Activated CD4-positive, alpha-beta T cell treated with anti-CD3 and anti-CD28 coated beads, Interleukin-2, amount 10 ng/mL, durations not matched to agents 7 days and 5 days (primary cell): ENCODE data around the gene CSNK2A1. TPM values are rescaled to one million over a fixed set of nuclear protein-coding genes. Genes with fewer than 3 reads are reported as not detected.

Source experiments
- CTCF ChIA-PET: fragments of 350-600 bp; sonication (Branson Sonifier 250); formaldehyde crosslinking; loops from one replicate; lab custom pipeline; 2021; ENCODE audit warnings: antibody characterized with exemption; lab: Charles Lee
- POLR2A ChIA-PET: fragments of 350-600 bp; sonication (Branson Sonifier 250); formaldehyde crosslinking; loops from one replicate; lab custom pipeline; 2021; ENCODE audit warnings: antibody characterized with exemption; lab: Charles Lee
- DNase-seq: peaks from one replicate; pipeline ENCODE4 v3.0.0-alpha.2; 2020
- H3K27ac Mint-ChIP-seq: one replicate; pipeline ENCODE4 v1.8.0; 2021; ENCODE audit warnings: mild to moderate bottlenecking, moderate library complexity, mixed read lengths
- H3K27me3 Mint-ChIP-seq: one replicate; pipeline ENCODE4 v1.8.0; 2021; ENCODE audit warnings: mixed read lengths
- H3K36me3 Mint-ChIP-seq: one replicate; pipeline ENCODE4 v1.8.0; 2021; ENCODE audit warnings: low read depth, mixed read lengths
- H3K4me1 Mint-ChIP-seq: one replicate; pipeline ENCODE4 v1.8.0; 2021; ENCODE audit warnings: mixed read lengths
- H3K4me3 Mint-ChIP-seq: one replicate; pipeline ENCODE4 v1.8.0; 2021; ENCODE audit warnings: mild to moderate bottlenecking, moderate library complexity, mixed read lengths
- H3K9me3 Mint-ChIP-seq: one replicate; pipeline ENCODE4 v1.8.0; 2021; ENCODE audit warnings: mixed read lengths
- total RNA-seq, 2 experiments: library from RNA; stranded (reverse); gene quantifications; one replicate each; pipeline ENCODE4 v1.2.3, GENCODE V29; 2021

Gene CSNK2A1
- total RNA-seq, 2 experiments from 2014 or later, result 111 to 133 TPM

DNA sequence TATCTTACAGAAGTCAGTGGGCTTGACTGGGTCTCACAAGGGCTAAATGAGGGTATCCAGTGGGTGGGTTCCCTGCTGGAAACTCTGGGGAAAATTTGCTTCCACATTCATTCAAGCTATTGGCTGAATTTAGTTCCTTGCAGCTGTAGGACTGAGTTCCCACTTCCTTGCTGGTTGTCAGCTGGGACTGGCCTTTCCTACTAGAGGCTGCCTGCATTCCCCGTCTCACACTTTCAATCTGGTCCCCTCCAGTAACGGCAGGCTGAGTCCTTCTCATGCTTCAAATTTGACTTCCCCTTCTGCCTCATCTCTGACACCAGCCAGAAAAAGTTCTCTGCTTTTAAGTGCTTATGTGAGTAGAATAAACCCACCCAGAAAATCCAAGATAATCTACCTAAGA is 4.4 kb downstream of the CSNK2A1 start:
- ChIA-PET CTCF (no interaction called here), POLR2A (no interaction called here)
- peaks cover 74% of the 10 kb centered on the region for H3K4me1 Mint-ChIP-seq
- peaks cover 54% of the 10 kb centered on the region for H3K36me3 Mint-ChIP-seq
- H3K9me3 Mint-ChIP-seq, result peaks cover 15% of the 10 kb centered on the region
- no peak for DNase-seq
- H3K27me3 Mint-ChIP-seq, result no peaks in the 10 kb centered on the region
- no peak overlapping the region for H3K27ac Mint-ChIP-seq
- H3K4me3 Mint-ChIP-seq, result no peak overlapping the region

GRCh38 chr20:537983-538382 is 5.6 kb downstream of the CSNK2A1 start:
- Mint-ChIP-seq H3K4me3 (no peak overlapping the region), H3K27me3 (no peaks in the 10 kb centered on the region), H3K4me1 (peaks cover 68% of the 10 kb centered on the region), H3K27ac (no peak overlapping the region), H3K36me3 (peaks cover 53% of the 10 kb centered on the region), H3K9me3 (peaks cover 15% of the 10 kb centered on the region)
- CTCF ChIA-PET, result interaction anchor here (0.7 kb wide), 2 partner anchors 110 to 193 kb away, joined by 3 read pairs; no protein-coding TSS in a partner anchor
- no peak for DNase-seq
- POLR2A ChIA-PET, result no interaction called here

GRCh38 chr20:536426-537010 is 7.1 kb downstream of the CSNK2A1 start:
- Mint-ChIP-seq H3K27me3 (no peaks in the 10 kb centered on the region), H3K9me3 (peaks cover 10% of the 10 kb centered on the region), H3K4me3 (no peak overlapping the region), H3K27ac (no peak overlapping the region), H3K4me1 (peaks cover 57% of the 10 kb centered on the region), H3K36me3 (peaks cover 52% of the 10 kb centered on the region)
- DNase-seq, result no peak
- ChIA-PET POLR2A (no interaction called here), CTCF (interaction anchor here (1.1 kb wide), 1 partner anchor 8 kb away, joined by 3 read pairs; no protein-coding TSS in a partner anchor)

GRCh38 chr20:535958-536357 is 7.6 kb downstream of the CSNK2A1 start:
- peaks cover 54% of the 10 kb centered on the region for H3K4me1 Mint-ChIP-seq
- CTCF ChIA-PET, result interaction anchor here (1.1 kb wide), 1 partner anchor 8 kb away, joined by 3 read pairs; no protein-coding TSS in a partner anchor
- no peak for DNase-seq

DNA sequence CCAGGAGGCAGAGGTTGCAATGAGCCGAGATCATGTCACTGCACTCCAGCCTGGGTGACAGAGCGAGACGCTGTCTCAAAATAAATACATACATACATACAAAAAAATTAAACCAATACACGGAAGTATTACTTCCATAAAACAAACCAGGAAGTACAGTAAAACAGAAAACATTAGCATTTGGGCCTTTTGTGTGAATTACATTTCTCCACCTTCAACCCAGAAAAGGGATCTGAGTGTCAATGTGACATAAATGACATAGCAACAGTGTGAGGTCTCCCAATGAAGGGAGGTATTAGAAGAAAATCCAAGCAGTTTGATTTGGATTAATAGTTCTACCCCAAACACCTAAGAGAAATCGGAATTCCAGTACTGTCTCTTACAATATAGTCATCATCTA is 10.1 kb downstream of the CSNK2A1 start:
- Mint-ChIP-seq H3K36me3 (peaks cover 43% of the 10 kb centered on the region), H3K4me1 (peaks cover 42% of the 10 kb centered on the region), H3K27me3 (no peaks in the 10 kb centered on the region), H3K9me3 (peaks cover 6% of the 10 kb centered on the region), H3K27ac (no peak overlapping the region), H3K4me3 (no peak overlapping the region)
- ChIA-PET CTCF (no interaction called here), POLR2A (no interaction called here)
- DNase-seq, result no peak

More at GRCh38 chr20:535958-536357, 7.6 kb downstream of the CSNK2A1 start:
- peaks cover 7% of the 10 kb centered on the region for H3K9me3 Mint-ChIP-seq
- peaks cover 46% of the 10 kb centered on the region for H3K36me3 Mint-ChIP-seq
- POLR2A ChIA-PET, result no interaction called here
- no peak overlapping the region for H3K4me3 Mint-ChIP-seq
- no peak overlapping the region for H3K27ac Mint-ChIP-seq
- no peaks in the 10 kb centered on the region for H3K27me3 Mint-ChIP-seq

GRCh38 chr20:532530-532929 is 11.1 kb downstream of the CSNK2A1 start:
- H3K36me3 Mint-ChIP-seq, result peaks cover 46% of the 10 kb centered on the region
- CTCF ChIA-PET, result interaction anchor here (1.0 kb wide), 1 partner anchor 22 kb away, joined by 3 read pairs; no protein-coding TSS in a partner anchor
- H3K9me3 Mint-ChIP-seq, result peaks cover 13% of the 10 kb centered on the region
- H3K27me3 Mint-ChIP-seq, result no peaks in the 10 kb centered on the region
- no peak overlapping the region for H3K27ac Mint-ChIP-seq
- POLR2A ChIA-PET, result no interaction called here
- no peak for DNase-seq
- peaks cover 34% of the 10 kb centered on the region for H3K4me1 Mint-ChIP-seq
- no peak overlapping the region for H3K4me3 Mint-ChIP-seq

DNA sequence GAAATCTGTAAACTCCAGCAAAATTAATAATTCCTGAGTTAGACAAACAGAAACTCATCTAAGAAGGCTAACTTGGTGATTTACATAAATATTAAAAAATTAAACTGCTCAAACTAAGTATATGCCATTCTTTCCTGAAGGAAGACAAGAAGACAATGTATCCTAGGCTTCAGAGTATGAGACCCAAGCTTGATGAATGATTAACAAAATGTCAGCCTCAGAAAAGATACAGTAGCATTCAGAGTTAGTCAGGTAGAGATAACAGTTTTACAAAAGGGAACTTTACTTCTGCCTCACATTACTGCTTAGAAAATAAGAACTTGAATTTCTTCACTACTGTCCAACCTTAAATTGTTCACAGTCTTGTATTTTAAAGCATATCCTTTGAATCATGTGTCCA is 12.0 kb downstream of the CSNK2A1 start:
- Mint-ChIP-seq H3K27ac (no peak overlapping the region), H3K27me3 (no peaks in the 10 kb centered on the region), H3K4me3 (no peak overlapping the region), H3K9me3 (peaks cover 22% of the 10 kb centered on the region), H3K36me3 (peaks cover 55% of the 10 kb centered on the region), H3K4me1 (peaks cover 26% of the 10 kb centered on the region)
- CTCF ChIA-PET, result interaction anchor here (0.6 to 1.0 kb wide), 2 partner anchors 21 to 202 kb away, joined by 3 read pairs; no protein-coding TSS in a partner anchor
- POLR2A ChIA-PET, result no interaction called here
- no peak for DNase-seq

- H3K27ac Mint-ChIP-seq, result no peak overlapping the region
These were observed 13.3 kb downstream of the CSNK2A1 start for GRCh38 chr20:530321-530720.

DNA sequence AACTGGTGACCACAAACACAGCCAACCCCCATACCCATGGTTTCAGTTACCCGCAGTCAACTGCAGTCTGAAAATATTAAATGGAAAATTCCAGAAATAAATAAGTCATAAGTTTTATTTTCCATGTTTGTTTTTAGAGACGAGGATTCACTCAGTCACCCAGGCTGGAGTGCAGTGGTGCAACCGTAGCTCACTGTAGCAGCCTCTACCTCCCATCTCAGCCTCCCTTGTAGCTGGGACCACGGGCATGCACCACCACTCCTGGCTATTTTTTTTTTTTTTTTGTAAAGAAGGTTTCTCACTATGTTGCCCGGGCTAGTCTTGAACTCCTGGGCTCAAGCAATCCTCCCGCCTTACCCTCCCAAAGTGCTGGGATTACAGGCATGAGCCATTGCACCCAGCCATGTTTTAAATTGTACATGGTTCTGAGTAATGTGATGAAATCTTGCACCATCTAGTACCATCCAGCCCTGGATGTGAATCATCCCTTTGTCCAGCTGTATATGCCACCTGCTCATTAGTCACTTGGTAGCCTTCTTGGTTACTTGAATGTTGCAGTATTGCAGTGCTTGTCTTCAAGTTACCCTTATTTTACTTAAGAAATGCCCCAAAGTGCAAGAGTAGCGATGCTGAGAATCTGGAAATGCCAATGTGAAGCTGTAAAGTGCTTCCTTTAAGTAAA is 14.5 kb downstream of the CSNK2A1 start:
- DNase-seq, result no peak
- Mint-ChIP-seq H3K4me3 (no peak overlapping the region), H3K36me3 (peaks cover 64% of the 10 kb centered on the region), H3K9me3 (peaks cover 25% of the 10 kb centered on the region), H3K4me1 (peaks cover 9% of the 10 kb centered on the region), H3K27ac (no peak overlapping the region), H3K27me3 (no peaks in the 10 kb centered on the region)
- ChIA-PET CTCF (interaction anchor here (0.6 to 1.0 kb wide), 3 partner anchors 8 to 157 kb away, joined by 3 read pairs; partner anchors contain the start of gene TRIB3), POLR2A (no interaction called here)

More at GRCh38 chr20:530321-530720, 13.3 kb downstream of the CSNK2A1 start:
- peaks cover 64% of the 10 kb centered on the region for H3K36me3 Mint-ChIP-seq
- POLR2A ChIA-PET, result no interaction called here
- H3K4me3 Mint-ChIP-seq, result no peak overlapping the region
- peaks cover 25% of the 10 kb centered on the region for H3K9me3 Mint-ChIP-seq
- no peak for DNase-seq
- CTCF ChIA-PET, result no interaction called here
- peaks cover 16% of the 10 kb centered on the region for H3K4me1 Mint-ChIP-seq
- H3K27me3 Mint-ChIP-seq, result no peaks in the 10 kb centered on the region

DNA sequence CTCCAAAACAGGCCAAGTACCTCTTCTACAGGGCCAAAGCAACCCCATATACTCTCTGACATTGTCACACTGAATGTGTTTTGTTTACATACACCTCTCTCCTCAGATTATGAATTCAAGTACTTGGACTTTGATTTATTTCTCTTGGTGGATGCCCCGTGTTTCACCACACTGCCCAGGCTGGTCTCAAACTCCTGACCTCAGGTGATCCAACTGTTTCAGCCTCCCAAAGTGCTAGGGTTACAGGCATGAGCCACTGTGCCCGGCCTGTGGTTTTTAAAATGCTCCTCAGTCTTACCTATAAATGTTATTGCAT is 16.1 kb downstream of the CSNK2A1 start:
- H3K27me3 Mint-ChIP-seq, result no peaks in the 10 kb centered on the region
- DNase-seq, result no peak
- no peak overlapping the region for H3K4me3 Mint-ChIP-seq
- ChIA-PET CTCF (no interaction called here), POLR2A (no interaction called here)
- peaks cover 9% of the 10 kb centered on the region for H3K4me1 Mint-ChIP-seq
- H3K27ac Mint-ChIP-seq, result no peak overlapping the region
- H3K36me3 Mint-ChIP-seq, result peaks cover 70% of the 10 kb centered on the region
- H3K9me3 Mint-ChIP-seq, result peaks cover 25% of the 10 kb centered on the region

DNA sequence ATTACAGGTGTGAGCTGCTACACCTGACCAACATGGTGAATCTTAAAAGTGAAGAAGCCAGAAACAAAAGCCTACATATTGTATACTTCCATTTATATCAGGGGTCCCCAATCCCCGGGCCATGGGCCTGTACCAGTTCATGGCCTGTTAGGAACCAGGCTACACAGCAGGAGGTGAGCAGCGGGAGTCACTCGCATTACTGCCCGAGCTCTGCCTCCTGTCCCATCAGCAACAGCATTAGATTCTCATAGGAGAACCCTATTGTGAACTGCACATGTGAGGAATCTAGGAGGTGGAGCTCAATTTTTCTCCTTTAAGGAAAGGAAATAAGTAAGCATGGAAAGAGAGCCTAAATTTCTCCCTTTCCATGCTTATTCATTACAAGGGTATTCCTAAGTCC is 21.7 kb downstream of the CSNK2A1 start:
- no peak for DNase-seq
- Mint-ChIP-seq H3K9me3 (peaks cover 23% of the 10 kb centered on the region), H3K4me3 (no peak overlapping the region), H3K27me3 (no peaks in the 10 kb centered on the region), H3K4me1 (peaks cover 2% of the 10 kb centered on the region), H3K27ac (no peak overlapping the region), H3K36me3 (peaks cover 67% of the 10 kb centered on the region)
- CTCF ChIA-PET, result interaction anchor here (1.3 kb wide), 1 partner anchor 51 kb away, joined by 3 read pairs; no protein-coding TSS in a partner anchor
- POLR2A ChIA-PET, result no interaction called here

DNA sequence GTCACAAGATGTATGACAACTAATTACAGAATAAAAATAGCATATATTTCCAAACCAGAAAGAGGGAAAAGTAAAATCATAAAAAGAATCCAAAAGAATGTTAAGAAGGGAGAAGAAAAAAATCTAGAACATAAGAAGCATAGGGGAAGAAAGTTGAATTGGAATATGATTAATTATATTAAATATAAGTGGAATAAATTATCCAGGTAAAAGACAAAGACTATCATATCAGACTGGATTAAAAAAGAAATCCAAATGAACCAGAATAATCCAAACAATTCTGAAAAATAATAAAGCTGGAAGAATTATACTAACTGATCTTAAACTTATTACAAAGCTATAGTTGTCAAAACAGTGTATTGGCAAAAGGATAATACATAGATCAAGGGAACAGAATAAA is 23.6 kb downstream of the CSNK2A1 start:
- H3K27me3 Mint-ChIP-seq, result no peaks in the 10 kb centered on the region
- ChIA-PET CTCF (interaction anchor here (1.1 kb wide), 1 partner anchor 190 kb away, joined by 3 read pairs; no protein-coding TSS in a partner anchor), POLR2A (no interaction called here)
- no peak for DNase-seq
- H3K4me1 Mint-ChIP-seq, result peaks cover 2% of the 10 kb centered on the region
- no peak overlapping the region for H3K4me3 Mint-ChIP-seq
- H3K9me3 Mint-ChIP-seq, result peaks cover 18% of the 10 kb centered on the region
- no peak overlapping the region for H3K27ac Mint-ChIP-seq
- peaks cover 67% of the 10 kb centered on the region for H3K36me3 Mint-ChIP-seq

- H3K4me1 Mint-ChIP-seq, result peaks cover 4% of the 10 kb centered on the region
- DNase-seq, result no peak
- H3K27me3 Mint-ChIP-seq, result no peaks in the 10 kb centered on the region
- H3K4me3 Mint-ChIP-seq, result no peak overlapping the region
- ChIA-PET POLR2A (no interaction called here), CTCF (no interaction called here)
- peaks cover 55% of the 10 kb centered on the region for H3K36me3 Mint-ChIP-seq
- H3K9me3 Mint-ChIP-seq, result peaks cover 18% of the 10 kb centered on the region
- no peak overlapping the region for H3K27ac Mint-ChIP-seq
These were observed 26.4 kb downstream of the CSNK2A1 start for GRCh38 chr20:517221-517620.
